SK-N-SH (cell line): ENCODE measurements around the gene DOCK10. TPM values are rescaled to one million over a fixed set of nuclear protein-coding genes. Genes with fewer than 3 reads are reported as not detected.
A peak's percentile ranks its signal among the peaks of the same experiment; 100 is the strongest.

ENCODE experiments used
- CTCF ChIA-PET: fragments of 300-600, 350-600 bp; formaldehyde crosslinking; extraction: SDS; loops from one replicate; lab custom pipeline; 2021; lab: Yijun Ruan, JAX
- POLR2A ChIA-PET: fragments of 350-600 bp; sonication (Branson Sonifier 250); formaldehyde crosslinking; extraction: SDS; loops from one replicate; lab custom pipeline; 2020; ENCODE audit warnings: antibody characterized with exemption, inconsistent platforms; lab: Yijun Ruan, JAX
- DNase-seq: peaks from one replicate; pipeline ENCODE4 v3.0.0; 2012
- H2AFZ ChIP-seq: fragments of 200-600 bp; sonication (generic); 2 replicates; pipeline ENCODE4 v1.8.1; 2016; ENCODE audit warnings: antibody characterized with exemption, mild to moderate bottlenecking, low read depth
- H3F3A ChIP-seq: fragments of 200-600 bp; sonication (generic); replicated peaks from 2 replicates; pipeline ENCODE3; 2016; ENCODE audit warnings: antibody characterized with exemption, mild to moderate bottlenecking; ENCODE audit not compliant: insufficient read depth
- H3K27ac ChIP-seq, 2 experiments: fragments of 200-500 bp in 1 of 2; fragments of 200-600 bp in 1 of 2; sonication (Bioruptor generic) in 1 of 2; sonication (generic), shearing (Covaris generic) in 1 of 2; 2 replicates each; pipeline versions ENCODE4 v1.5.1 to v1.6.1; 2014 to 2016; ENCODE audit warnings: low read depth in 2 of 2, inconsistent platforms in 1 of 2, low read length in 1 of 2, mild to moderate bottlenecking in 1 of 2, mixed read lengths in 1 of 2
- H3K27me3 ChIP-seq: fragments of 200-600 bp; sonication (generic), shearing (Covaris generic); 2 replicates; pipeline ENCODE4 v1.6.1; 2016; ENCODE audit warnings: mixed run types; ENCODE audit not compliant: insufficient read depth
- H3K36me3 ChIP-seq, 2 experiments: fragments of 200-500 bp in 1 of 2; fragments of 200-600 bp in 1 of 2; sonication (Bioruptor generic) in 1 of 2; sonication (generic) in 1 of 2; replicated peaks in 1 of 2; 2 replicates each; pipeline versions ENCODE3 to v1.5.1; 2014 to 2016; ENCODE audit warnings: low read length in 1 of 2, mild to moderate bottlenecking in 1 of 2; ENCODE audit not compliant: insufficient read depth in 2 of 2, control insufficient read depth in 1 of 2
- H3K4me1 ChIP-seq, 2 experiments: fragments of 200-500 bp in 1 of 2; fragments of 200-600 bp in 1 of 2; sonication (Bioruptor generic) in 1 of 2; sonication (generic), shearing (Covaris generic) in 1 of 2; 2 replicates each; pipeline versions ENCODE4 v1.5.1 to v1.6.1; 2014 to 2016; ENCODE audit warnings: low read depth in 1 of 2, low read length in 1 of 2, mixed run types in 1 of 2; ENCODE audit not compliant: insufficient read depth in 2 of 2, control insufficient read depth in 1 of 2
- H3K4me2 ChIP-seq: fragments of 200-600 bp; sonication (generic), shearing (Covaris generic); 2 replicates; pipeline ENCODE4 v1.6.1; 2017; ENCODE audit warnings: mixed run types
- H3K4me3 ChIP-seq, 2 experiments: fragments of 200-500 bp in 1 of 2; fragments of 200-600 bp in 1 of 2; sonication (Bioruptor generic) in 1 of 2; sonication (generic), shearing (Covaris generic) in 1 of 2; 2 replicates each; pipeline versions ENCODE4 v1.5.1 to v1.8.1; 2014 to 2016; ENCODE audit warnings: low read depth in 2 of 2, inconsistent platforms in 1 of 2, low read length in 1 of 2, mild to moderate bottlenecking in 1 of 2, mixed read lengths in 1 of 2, moderate library complexity in 1 of 2
- H3K79me2 ChIP-seq: fragments of 200-600 bp; sonication (generic); 2 replicates; pipeline ENCODE4 v1.8.1; 2017; ENCODE audit warnings: mild to moderate bottlenecking; ENCODE audit not compliant: insufficient read depth
- H3K9ac ChIP-seq: fragments of 200-600 bp; sonication (generic); 2 replicates; pipeline ENCODE4 v1.6.1; 2017; ENCODE audit warnings: mixed run types
- H3K9me2 ChIP-seq: fragments of 200-600 bp; sonication (generic); 2 replicates; pipeline ENCODE4 v1.6.1; 2017; ENCODE audit warnings: mixed run types
- H3K9me3 ChIP-seq: fragments of 200-600 bp; sonication (generic); 2 replicates; pipeline ENCODE4 v1.6.1; 2017; ENCODE audit warnings: mixed run types, mild to moderate bottlenecking, moderate library complexity
- H4K20me1 ChIP-seq: fragments of 200-600 bp; sonication (generic); 2 replicates; pipeline ENCODE4 v1.6.1; 2017; ENCODE audit warnings: mild to moderate bottlenecking, mixed run types; ENCODE audit not compliant: insufficient read depth
- ELF1 ChIP-seq: IDR thresholded peaks from 2 replicates; pipeline ENCODE4 v1.4.0; 2012
- EP300 ChIP-seq, 2 experiments: IDR thresholded peaks; 2 replicates each; pipeline versions ENCODE4 v1.4.0 to v1.6.1; 2012; ENCODE audit warnings: borderline replicate concordance in 1 of 2, low read depth in 1 of 2, low read length in 1 of 2
- EZH2phosphoT487 ChIP-seq: fragments of 200-600 bp; sonication (generic); IDR thresholded peaks from 2 replicates; pipeline ENCODE4 v1.6.1; 2017; ENCODE audit warnings: low read depth, mixed run types, mild to moderate bottlenecking, antibody characterized with exemption, moderate library complexity, borderline replicate concordance
- FOXM1 ChIP-seq: IDR thresholded peaks from 2 replicates; pipeline ENCODE4 v1.4.0; 2012; ENCODE audit warnings: low read depth, mild to moderate bottlenecking
- NRF1 ChIP-seq: IDR thresholded peaks from 2 replicates; pipeline ENCODE4 v1.6.1; 2012; ENCODE audit warnings: low read depth, mild to moderate bottlenecking, low read length
- RFX5 ChIP-seq: IDR thresholded peaks from 2 replicates; pipeline ENCODE4 v1.6.1; 2012; ENCODE audit warnings: mild to moderate bottlenecking, improper control_type of control experiment, low read length
- TAF1 ChIP-seq: IDR thresholded peaks from 2 replicates; pipeline ENCODE4 v1.6.1; 2012; ENCODE audit warnings: low read depth, mild to moderate bottlenecking, low read length, moderate library complexity, borderline replicate concordance
- WGBS: methylation state at CpG from one replicate; pipeline ENCODE4 v1.1.6; 2017; ENCODE audit warnings: low lambda C conversion rate; 5-methylcytosine and 5-hydroxymethylcytosine counted together
- polyA plus RNA-seq, 3 experiments: library from polyadenylated mRNA; depleted of rRNA; stranded (reverse); fragments of >200 nt; gene quantifications; 2 replicates each; pipeline ENCODE4 v1.2.3, GENCODE V29; 2012
- TF ChIP-seq, protein P1 (sequence below): IDR thresholded peaks from 2 replicates; pipeline ENCODE4; 2012
- TF ChIP-seq, protein P2 (sequence below): fragments of 150-350 bp; IDR thresholded peaks from 2 replicates; pipeline ENCODE4 v1.6.1; 2016; ENCODE audit warnings: mild to moderate bottlenecking, low read depth, low read length
- TF ChIP-seq, protein P3 (sequence below): IDR thresholded peaks from 2 replicates; pipeline ENCODE4 v1.4.0; 2012; ENCODE audit warnings: low read depth

Gene DOCK10
- polyA plus RNA-seq, 1 of the 3 experiments (the other 2 are of a cell fraction) = 24.1 TPM

DNA sequence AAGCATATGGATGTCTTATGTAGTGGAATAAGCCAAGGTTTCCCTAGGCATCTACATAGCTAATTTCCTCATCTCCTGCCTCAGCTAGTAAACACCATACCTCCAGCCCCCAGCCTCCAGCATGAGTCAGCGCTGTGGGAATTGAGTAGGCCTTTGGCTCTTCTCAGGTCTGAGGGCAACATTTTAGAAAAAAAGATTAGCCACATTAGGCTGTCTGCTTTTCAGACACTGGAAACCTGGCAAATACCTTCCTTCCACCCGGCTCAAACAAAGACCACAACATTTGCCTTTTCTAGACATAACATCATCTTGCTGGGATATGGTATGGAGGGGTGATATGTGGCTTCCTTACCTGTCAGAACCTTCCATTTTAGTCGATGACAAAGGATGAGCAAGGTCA is 320.0 kb downstream of the DOCK10 start:
- H3K4me2 ChIP-seq = no peak overlapping the region
- WGBS = 63% methylated on average over 3 of the region's 3 CpGs
- H4K20me1 ChIP-seq = no peaks in the 10 kb centered on the region
- POLR2A ChIA-PET = no interaction called here
- H3K36me3 ChIP-seq = no peaks in the 10 kb centered on the region
- no peak overlapping the region for H2AFZ ChIP-seq
- no peak overlapping the region for H3K9ac ChIP-seq
- no peak for TF ChIP-seq EP300 (IDR thresholded peaks at IDR 0.05; ENCODE audit: borderline replicate concordance in 1 of 2, low read depth in 1 of 2, low read length in 1 of 2)
- TF ChIP-seq, protein P1, sequence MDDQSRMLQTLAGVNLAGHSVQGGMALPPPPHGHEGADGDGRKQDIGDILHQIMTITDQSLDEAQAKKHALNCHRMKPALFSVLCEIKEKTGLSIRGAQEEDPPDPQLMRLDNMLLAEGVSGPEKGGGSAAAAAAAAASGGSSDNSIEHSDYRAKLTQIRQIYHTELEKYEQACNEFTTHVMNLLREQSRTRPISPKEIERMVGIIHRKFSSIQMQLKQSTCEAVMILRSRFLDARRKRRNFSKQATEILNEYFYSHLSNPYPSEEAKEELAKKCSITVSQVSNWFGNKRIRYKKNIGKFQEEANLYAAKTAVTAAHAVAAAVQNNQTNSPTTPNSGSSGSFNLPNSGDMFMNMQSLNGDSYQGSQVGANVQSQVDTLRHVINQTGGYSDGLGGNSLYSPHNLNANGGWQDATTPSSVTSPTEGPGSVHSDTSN = no peak
- TF ChIP-seq, protein P2, sequence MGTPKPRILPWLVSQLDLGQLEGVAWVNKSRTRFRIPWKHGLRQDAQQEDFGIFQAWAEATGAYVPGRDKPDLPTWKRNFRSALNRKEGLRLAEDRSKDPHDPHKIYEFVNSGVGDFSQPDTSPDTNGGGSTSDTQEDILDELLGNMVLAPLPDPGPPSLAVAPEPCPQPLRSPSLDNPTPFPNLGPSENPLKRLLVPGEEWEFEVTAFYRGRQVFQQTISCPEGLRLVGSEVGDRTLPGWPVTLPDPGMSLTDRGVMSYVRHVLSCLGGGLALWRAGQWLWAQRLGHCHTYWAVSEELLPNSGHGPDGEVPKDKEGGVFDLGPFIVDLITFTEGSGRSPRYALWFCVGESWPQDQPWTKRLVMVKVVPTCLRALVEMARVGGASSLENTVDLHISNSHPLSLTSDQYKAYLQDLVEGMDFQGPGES = no peak
- TF ChIP-seq, protein P3, sequence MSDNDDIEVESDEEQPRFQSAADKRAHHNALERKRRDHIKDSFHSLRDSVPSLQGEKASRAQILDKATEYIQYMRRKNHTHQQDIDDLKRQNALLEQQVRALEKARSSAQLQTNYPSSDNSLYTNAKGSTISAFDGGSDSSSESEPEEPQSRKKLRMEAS = no peak
- H3K9me2 ChIP-seq = no peaks in the 10 kb centered on the region
- H3K4me3 ChIP-seq = no peak overlapping the region
- H3K27ac ChIP-seq = peak overlapping the region in 1 of 2 experiments; percentile 30; a peak in 1 of 4 replicates
- H3K9me3 ChIP-seq = no peaks in the 10 kb centered on the region
- H3K79me2 ChIP-seq = no peaks in the 10 kb centered on the region
- CTCF ChIA-PET = interaction anchor here (1.2 kb wide), 1 partner anchor 49 kb away, joined by 3 read pairs; no protein-coding TSS in a partner anchor
- no peaks in the 10 kb centered on the region; a peak in 1 of 4 replicates for H3K4me1 ChIP-seq
- no peaks in the 10 kb centered on the region for H3K27me3 ChIP-seq
- H3F3A ChIP-seq = no peaks in the 10 kb centered on the region
- DNase-seq = no peak

DNA sequence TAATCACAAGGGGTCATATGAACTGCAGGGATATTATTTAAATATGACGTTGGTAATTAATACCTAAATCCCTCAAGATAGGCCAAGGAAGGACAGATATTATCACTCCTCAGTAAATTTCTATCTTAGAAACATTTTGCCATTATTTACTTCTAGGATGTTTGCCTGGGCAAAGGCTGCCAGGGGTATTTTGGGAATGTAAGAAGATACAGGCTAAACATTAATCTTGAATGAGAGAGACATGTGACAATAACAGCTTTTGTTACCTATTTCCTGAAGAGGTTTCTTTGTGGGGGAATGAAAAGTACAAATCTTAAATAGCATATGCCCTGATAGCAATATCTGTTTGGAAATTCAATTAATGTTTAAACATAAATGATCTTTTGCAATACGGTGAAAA is 325.3 kb downstream of the DOCK10 start:
- H3K4me1 ChIP-seq = peaks cover 0 to 5% of the 10 kb centered on the region in 2 experiments; a peak in 2 of 4 replicates
- no peaks in the 10 kb centered on the region for H3K9me3 ChIP-seq
- no peaks in the 10 kb centered on the region for H3K9me2 ChIP-seq
- ChIA-PET CTCF (no interaction called here), POLR2A (no interaction called here)
- no peak overlapping the region for H3K27ac ChIP-seq
- WGBS = 41% methylated on average over 2 of the region's 2 CpGs
- no peaks in the 10 kb centered on the region for H3F3A ChIP-seq
- no peaks in the 10 kb centered on the region for H4K20me1 ChIP-seq
- TF ChIP-seq ELF1 (no peak), TAF1 (no peak), NRF1 (no peak), RFX5 (no peak)
- H3K4me3 ChIP-seq = no peak overlapping the region
- H3K79me2 ChIP-seq = no peaks in the 10 kb centered on the region
- H2AFZ ChIP-seq = no peak overlapping the region
- no peaks in the 10 kb centered on the region for H3K36me3 ChIP-seq
- no peaks in the 10 kb centered on the region for H3K27me3 ChIP-seq
- no peak overlapping the region for H3K4me2 ChIP-seq
- H3K9ac ChIP-seq = no peak overlapping the region
- no peak for DNase-seq

DNA sequence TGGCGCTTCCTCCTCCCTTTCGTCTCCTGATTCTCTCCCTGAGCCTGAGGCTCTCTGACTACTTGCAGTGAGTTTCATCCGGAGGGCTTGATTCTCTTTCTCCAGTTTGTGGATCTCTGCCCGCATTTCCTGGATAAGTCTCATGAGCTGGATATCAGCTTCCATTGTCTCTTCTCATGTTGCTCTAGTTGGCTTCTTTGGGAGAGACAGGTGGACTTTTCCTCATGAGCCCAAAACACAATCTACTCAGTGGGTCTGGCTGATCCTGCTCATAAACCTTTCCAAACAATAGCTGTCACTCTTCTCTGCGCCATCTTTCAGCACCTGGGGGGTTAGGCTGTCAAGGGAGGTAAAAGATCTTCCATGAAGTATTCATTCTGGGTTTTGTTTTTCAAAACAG is 326.1 kb downstream of the DOCK10 start, which contains the start of gene CCDC195:
TSS of gene CCDC195 (minus strand) at position 165 of the 400 bp plus-strand sequence. CDS start at position 165, 0 bp downstream.
- peaks cover 0 to 5% of the 10 kb centered on the region in 2 experiments; a peak in 2 of 4 replicates for H3K4me1 ChIP-seq
- 80% methylated on average over 5 of the region's 5 CpGs for WGBS
- no peaks in the 10 kb centered on the region for H3K79me2 ChIP-seq
- no peaks in the 10 kb centered on the region for H3F3A ChIP-seq
- H4K20me1 ChIP-seq = no peaks in the 10 kb centered on the region
- POLR2A ChIA-PET = interaction anchor here (0.6 kb wide), 1 partner anchor 268 kb away, joined by 3 read pairs; no protein-coding TSS in a partner anchor
- no peak for DNase-seq
- TF ChIP-seq EP300 (IDR thresholded peaks at IDR 0.05; ENCODE audit: borderline replicate concordance in 1 of 2, low read depth in 1 of 2, low read length in 1 of 2) = no peak
- no peak for TF ChIP-seq FOXM1
- no peak for TF ChIP-seq ELF1
- no peak for TF ChIP-seq EZH2phosphoT487
- TF ChIP-seq, all 33 proteins: peak for 0
- H3K9me3 ChIP-seq = no peaks in the 10 kb centered on the region
- CTCF ChIA-PET = no interaction called here
- no peaks in the 10 kb centered on the region for H3K27me3 ChIP-seq
- H2AFZ ChIP-seq = no peak within 1 kb of the TSS
- no peak within 1 kb of the TSS for H3K9ac ChIP-seq
- H3K9me2 ChIP-seq = no peaks in the 10 kb centered on the region
- no peaks in the 10 kb centered on the region for H3K36me3 ChIP-seq
- H3K4me2 ChIP-seq = no peak within 1 kb of the TSS
- H3K27ac ChIP-seq = no peak within 1 kb of the TSS
- H3K4me3 ChIP-seq = no peak within 1 kb of the TSS
